ENCODE data around the gene TMEM272.

- TF ChIP-seq, protein P1, sequence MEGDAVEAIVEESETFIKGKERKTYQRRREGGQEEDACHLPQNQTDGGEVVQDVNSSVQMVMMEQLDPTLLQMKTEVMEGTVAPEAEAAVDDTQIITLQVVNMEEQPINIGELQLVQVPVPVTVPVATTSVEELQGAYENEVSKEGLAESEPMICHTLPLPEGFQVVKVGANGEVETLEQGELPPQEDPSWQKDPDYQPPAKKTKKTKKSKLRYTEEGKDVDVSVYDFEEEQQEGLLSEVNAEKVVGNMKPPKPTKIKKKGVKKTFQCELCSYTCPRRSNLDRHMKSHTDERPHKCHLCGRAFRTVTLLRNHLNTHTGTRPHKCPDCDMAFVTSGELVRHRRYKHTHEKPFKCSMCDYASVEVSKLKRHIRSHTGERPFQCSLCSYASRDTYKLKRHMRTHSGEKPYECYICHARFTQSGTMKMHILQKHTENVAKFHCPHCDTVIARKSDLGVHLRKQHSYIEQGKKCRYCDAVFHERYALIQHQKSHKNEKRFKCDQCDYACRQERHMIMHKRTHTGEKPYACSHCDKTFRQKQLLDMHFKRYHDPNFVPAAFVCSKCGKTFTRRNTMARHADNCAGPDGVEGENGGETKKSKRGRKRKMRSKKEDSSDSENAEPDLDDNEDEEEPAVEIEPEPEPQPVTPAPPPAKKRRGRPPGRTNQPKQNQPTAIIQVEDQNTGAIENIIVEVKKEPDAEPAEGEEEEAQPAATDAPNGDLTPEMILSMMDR (IDR thresholded peaks at IDR 0.05) = no peak
- no peak for TF ChIP-seq EZH2 (IDR thresholded peaks at IDR 0.05; ENCODE audit: borderline replicate concordance, insufficient read depth, low read depth, low read length, poor library complexity, severe bottlenecking)
Observed at GRCh38 chr13:51811920-51812451, 33.0 kb downstream of the TMEM272 start.
